KMS-11 (cell line): ENCODE measurements around the gene CEP131.

Source experiments
- H2AFZ ChIP-seq: fragments of 200-600 bp; sonication (generic); 2 replicates; pipeline ENCODE4 v1.6.1; 2016; ENCODE audit warnings: antibody characterized with exemption, mixed run types, low read depth
- H3K27ac ChIP-seq: fragments of 200-600 bp; sonication (generic); 2 replicates; pipeline ENCODE4 v1.6.1; 2016; ENCODE audit warnings: mild to moderate bottlenecking, mixed run types
- H3K27me3 ChIP-seq: fragments of 200-600 bp; sonication (generic); 2 replicates; pipeline ENCODE4 v1.6.1; 2017; ENCODE audit warnings: mild to moderate bottlenecking, low read depth, mixed run types, moderate library complexity; ENCODE audit not compliant: insufficient read depth
- H3K36me3 ChIP-seq: fragments of 200-600 bp; sonication (generic); 2 replicates; pipeline ENCODE4 v1.6.1; 2017; ENCODE audit warnings: mild to moderate bottlenecking, mixed run types; ENCODE audit not compliant: insufficient read depth
- H3K4me1 ChIP-seq: fragments of 200-600 bp; sonication (generic); 2 replicates; pipeline ENCODE4 v1.6.1; 2016; ENCODE audit warnings: mild to moderate bottlenecking, low read depth, mixed run types; ENCODE audit not compliant: poor library complexity, severe bottlenecking
- H3K4me2 ChIP-seq: fragments of 200-600 bp; sonication (generic); 2 replicates; pipeline ENCODE4 v1.7.0; 2016; ENCODE audit warnings: mild to moderate bottlenecking, mixed run types
- H3K4me3 ChIP-seq: fragments of 200-600 bp; sonication (generic); IDR thresholded peaks from 2 replicates; pipeline ENCODE4 v1.6.1; 2017; ENCODE audit warnings: low read depth, low read length, mixed read lengths; ENCODE audit not compliant: insufficient read depth
- H3K79me2 ChIP-seq: fragments of 200-600 bp; sonication (generic); 2 replicates; pipeline ENCODE4 v1.6.1; 2016; ENCODE audit warnings: low read depth, mixed run types; ENCODE audit not compliant: insufficient read depth
- H3K9ac ChIP-seq: fragments of 200-600 bp; sonication (generic); 2 replicates; pipeline ENCODE4 v1.6.1; 2016; ENCODE audit warnings: mild to moderate bottlenecking, mixed run types
- H4K20me1 ChIP-seq: fragments of 200-600 bp; sonication (generic); 2 replicates; pipeline ENCODE4 v1.6.1; 2016; ENCODE audit warnings: mild to moderate bottlenecking, mixed run types; ENCODE audit not compliant: insufficient read depth
- TF ChIP-seq, protein P1 (sequence below): fragments of 200-600 bp; sonication (generic); conservative IDR thresholded peaks from 2 replicates; pipeline ENCODE4 v1.6.1; 2017; ENCODE audit warnings: low read depth, mild to moderate bottlenecking, antibody characterized with exemption, low read length, moderate library complexity, mixed read lengths

The CEP131 gene

DNA sequence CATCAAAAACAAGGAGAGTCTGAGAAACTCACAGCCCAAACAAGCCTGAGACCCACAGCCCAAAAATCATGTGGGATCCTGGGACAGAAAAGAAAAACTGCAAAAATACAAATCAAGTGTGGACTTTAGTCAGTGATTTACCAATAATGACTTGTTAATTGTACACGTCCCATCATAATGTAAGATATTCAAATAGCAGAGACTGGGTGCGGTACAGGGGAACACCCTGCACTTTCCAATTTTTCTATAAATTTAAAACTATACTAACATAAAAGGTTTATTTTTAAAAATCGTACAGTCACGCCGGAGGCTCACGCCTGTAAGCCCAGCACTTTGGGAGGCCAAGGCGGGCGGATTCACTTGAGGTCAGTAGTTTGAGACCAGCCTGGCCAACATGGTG lies 8.8 kb downstream of the CEP131 start:
- no peak overlapping the region for H3K9ac ChIP-seq
- H3K79me2 ChIP-seq, result no peaks in the 10 kb centered on the region
- no peaks in the 10 kb centered on the region for H3K36me3 ChIP-seq
- no peaks in the 10 kb centered on the region for H3K4me1 ChIP-seq
- H3K27ac ChIP-seq, result no peak overlapping the region
- H2AFZ ChIP-seq, result no peak overlapping the region
- H4K20me1 ChIP-seq, result no peaks in the 10 kb centered on the region
- H3K4me2 ChIP-seq, result no peak overlapping the region
- H3K4me3 ChIP-seq, result no peak overlapping the region
- TF ChIP-seq, protein P1, sequence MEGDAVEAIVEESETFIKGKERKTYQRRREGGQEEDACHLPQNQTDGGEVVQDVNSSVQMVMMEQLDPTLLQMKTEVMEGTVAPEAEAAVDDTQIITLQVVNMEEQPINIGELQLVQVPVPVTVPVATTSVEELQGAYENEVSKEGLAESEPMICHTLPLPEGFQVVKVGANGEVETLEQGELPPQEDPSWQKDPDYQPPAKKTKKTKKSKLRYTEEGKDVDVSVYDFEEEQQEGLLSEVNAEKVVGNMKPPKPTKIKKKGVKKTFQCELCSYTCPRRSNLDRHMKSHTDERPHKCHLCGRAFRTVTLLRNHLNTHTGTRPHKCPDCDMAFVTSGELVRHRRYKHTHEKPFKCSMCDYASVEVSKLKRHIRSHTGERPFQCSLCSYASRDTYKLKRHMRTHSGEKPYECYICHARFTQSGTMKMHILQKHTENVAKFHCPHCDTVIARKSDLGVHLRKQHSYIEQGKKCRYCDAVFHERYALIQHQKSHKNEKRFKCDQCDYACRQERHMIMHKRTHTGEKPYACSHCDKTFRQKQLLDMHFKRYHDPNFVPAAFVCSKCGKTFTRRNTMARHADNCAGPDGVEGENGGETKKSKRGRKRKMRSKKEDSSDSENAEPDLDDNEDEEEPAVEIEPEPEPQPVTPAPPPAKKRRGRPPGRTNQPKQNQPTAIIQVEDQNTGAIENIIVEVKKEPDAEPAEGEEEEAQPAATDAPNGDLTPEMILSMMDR, result no peak
- H3K27me3 ChIP-seq, result no peaks in the 10 kb centered on the region

DNA sequence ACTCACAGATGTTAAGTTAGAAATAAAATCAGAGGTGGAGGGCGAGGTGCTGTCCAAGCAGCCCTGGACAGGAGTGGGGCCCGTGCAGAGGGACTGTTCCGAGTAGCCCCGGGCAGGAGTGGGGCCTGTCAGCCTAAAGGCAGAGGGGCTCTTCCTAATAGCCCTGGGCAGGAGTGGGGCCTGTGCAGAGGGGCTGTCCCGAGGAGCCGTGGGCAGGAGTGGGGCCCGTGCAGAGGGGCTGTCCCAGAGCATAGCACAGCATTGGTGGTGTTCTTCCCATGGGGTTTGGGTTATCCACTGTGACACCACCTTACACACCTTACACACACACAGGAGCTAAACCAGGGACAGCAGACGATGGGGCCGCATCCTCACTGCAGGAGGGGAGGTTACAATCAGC lies 10.4 kb downstream of the CEP131 start:
- no peak overlapping the region for H3K4me2 ChIP-seq
- no peaks in the 10 kb centered on the region for H4K20me1 ChIP-seq
- H3K4me1 ChIP-seq, result no peaks in the 10 kb centered on the region
- no peaks in the 10 kb centered on the region for H3K27me3 ChIP-seq
- H3K9ac ChIP-seq, result no peak overlapping the region
- no peak overlapping the region for H3K27ac ChIP-seq
- no peaks in the 10 kb centered on the region for H3K79me2 ChIP-seq
- no peak overlapping the region for H3K4me3 ChIP-seq
- H2AFZ ChIP-seq, result no peak overlapping the region
- no peaks in the 10 kb centered on the region for H3K36me3 ChIP-seq
- TF ChIP-seq, protein P1, result no peak

DNA sequence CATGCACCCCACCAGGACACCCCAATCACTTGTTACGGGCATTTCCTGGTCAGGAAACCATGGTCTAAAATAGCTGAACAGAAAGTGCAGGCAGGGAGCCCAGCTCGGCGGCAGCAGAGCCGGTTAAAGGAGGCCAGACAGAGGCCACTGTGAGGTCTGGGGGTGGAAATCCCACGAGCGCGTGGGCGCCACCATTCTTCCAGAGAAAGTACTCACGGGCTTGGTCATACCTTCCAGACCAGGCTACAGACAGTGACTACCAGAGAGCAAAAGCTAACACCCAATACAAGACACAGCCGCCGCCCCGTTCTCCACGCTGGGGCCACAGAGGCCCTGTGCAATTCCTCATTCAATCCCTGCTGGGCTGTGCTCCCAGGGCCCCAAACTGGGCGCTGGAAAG lies 11.9 kb downstream of the CEP131 start:
- no peak overlapping the region for H3K27ac ChIP-seq
- no peak overlapping the region for H3K4me3 ChIP-seq
- no peaks in the 10 kb centered on the region for H3K79me2 ChIP-seq
- H3K36me3 ChIP-seq, result no peaks in the 10 kb centered on the region
- H3K4me2 ChIP-seq, result no peak overlapping the region
- TF ChIP-seq, protein P1, result no peak
- H4K20me1 ChIP-seq, result no peaks in the 10 kb centered on the region
- H3K9ac ChIP-seq, result no peak overlapping the region
- H3K4me1 ChIP-seq, result no peaks in the 10 kb centered on the region
- no peak overlapping the region for H2AFZ ChIP-seq
- no peaks in the 10 kb centered on the region for H3K27me3 ChIP-seq

DNA sequence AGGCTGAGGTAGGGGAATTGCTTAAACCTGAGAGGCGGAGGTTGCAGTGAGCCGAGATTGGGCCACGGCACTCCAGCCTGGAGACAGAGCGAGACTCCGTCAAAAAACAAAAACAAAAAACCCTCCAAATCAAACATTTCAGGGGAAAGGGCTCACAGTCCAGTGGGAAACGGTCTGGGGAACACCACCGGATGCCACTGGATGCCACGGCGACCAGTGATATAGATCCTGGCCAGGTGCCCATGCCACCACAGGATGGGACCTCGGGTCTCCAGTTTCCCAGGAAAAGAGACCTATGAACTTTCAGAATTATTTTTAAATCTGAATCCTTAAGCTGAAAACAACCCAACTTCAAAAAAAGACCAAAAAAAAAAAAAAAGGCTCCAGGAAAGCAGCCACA lies 12.3 kb downstream of the CEP131 start:
- no peaks in the 10 kb centered on the region for H3K79me2 ChIP-seq
- H2AFZ ChIP-seq, result no peak overlapping the region
- no peaks in the 10 kb centered on the region for H3K36me3 ChIP-seq
- H3K9ac ChIP-seq, result no peak overlapping the region
- TF ChIP-seq, protein P1, result no peak
- no peaks in the 10 kb centered on the region for H4K20me1 ChIP-seq
- H3K4me2 ChIP-seq, result no peak overlapping the region
- no peak overlapping the region for H3K27ac ChIP-seq
- no peak overlapping the region for H3K4me3 ChIP-seq
- H3K4me1 ChIP-seq, result no peaks in the 10 kb centered on the region
- H3K27me3 ChIP-seq, result no peaks in the 10 kb centered on the region

DNA sequence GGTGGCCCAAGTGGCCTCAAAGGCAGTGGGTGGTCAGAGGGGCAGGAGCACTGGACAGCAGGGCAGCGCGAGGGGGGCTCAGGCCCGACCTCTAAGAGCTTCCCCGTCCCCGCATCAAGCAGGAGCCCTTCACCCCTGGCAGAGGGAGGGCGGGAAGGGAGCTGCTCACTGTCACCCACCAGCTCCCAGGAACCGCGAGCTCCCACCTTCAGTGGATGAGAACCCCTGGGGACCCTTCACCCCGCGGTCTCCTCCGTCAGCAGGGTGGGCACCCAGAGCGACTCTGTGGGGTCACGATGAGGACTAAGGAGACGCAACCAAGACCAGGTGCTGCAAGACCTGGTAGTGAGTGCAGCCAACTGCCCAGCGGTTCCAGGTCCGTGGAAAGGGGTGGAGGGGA lies 13.6 kb downstream of the CEP131 start:
- TF ChIP-seq, protein P1, result no peak
- H3K36me3 ChIP-seq, result no peaks in the 10 kb centered on the region
- no peak overlapping the region for H3K27ac ChIP-seq
- H3K4me3 ChIP-seq, result no peak overlapping the region
- no peak overlapping the region for H3K4me2 ChIP-seq
- no peaks in the 10 kb centered on the region for H3K79me2 ChIP-seq
- H3K4me1 ChIP-seq, result no peaks in the 10 kb centered on the region
- H2AFZ ChIP-seq, result no peak overlapping the region
- H3K27me3 ChIP-seq, result no peaks in the 10 kb centered on the region
- H3K9ac ChIP-seq, result no peak overlapping the region
- no peaks in the 10 kb centered on the region for H4K20me1 ChIP-seq
